Tibial nerve (tissue), 3 donors: Measurements from ENCODE around the gene PSMC1.

ENCODE experiments used
- CTCF ChIP-seq, 5 experiments: fragments of 200-600 bp in 3 of 5; fragments of 450-650 bp in 2 of 5; sonication (generic) in 3 of 5; IDR thresholded peaks; one replicate each; pipeline ENCODE4 v1.5.1; 2016 to 2019; ENCODE audit warnings: antibody characterized with exemption in 5 of 5, mild to moderate bottlenecking in 3 of 5, moderate library complexity in 2 of 5
- POLR2A ChIP-seq, 2 donors: fragments of 450-650 bp; IDR thresholded peaks; one replicate each; pipeline ENCODE4 v1.6.1; 2017; ENCODE audit warnings: antibody characterized with exemption in 2 of 2, mild to moderate bottlenecking in 2 of 2, moderate library complexity in 2 of 2

- TF ChIP-seq POLR2A (IDR thresholded peaks at IDR 0.05) (no peak), CTCF (IDR thresholded peaks at IDR 0.05) (no peak)
Measured at GRCh38 chr14:90295870-90296516, 39.6 kb downstream of the PSMC1 start.
